ENCODE measurements around the gene TAC1.
"Not testable (repeated sequence)": the region's sequence is repeated elsewhere in the genome, so short reads cannot be mapped to it uniquely, and the experiment has no call there.

The TAC1 gene

GRCh38 chr7:97731736-97732564 is at the start of gene TAC1:
Gene TAC1 (plus strand): TSS chr7:97732086. CDS start chr7:97732613, 527 bp downstream.
- DNase-seq: peak; percentile 45

DNA sequence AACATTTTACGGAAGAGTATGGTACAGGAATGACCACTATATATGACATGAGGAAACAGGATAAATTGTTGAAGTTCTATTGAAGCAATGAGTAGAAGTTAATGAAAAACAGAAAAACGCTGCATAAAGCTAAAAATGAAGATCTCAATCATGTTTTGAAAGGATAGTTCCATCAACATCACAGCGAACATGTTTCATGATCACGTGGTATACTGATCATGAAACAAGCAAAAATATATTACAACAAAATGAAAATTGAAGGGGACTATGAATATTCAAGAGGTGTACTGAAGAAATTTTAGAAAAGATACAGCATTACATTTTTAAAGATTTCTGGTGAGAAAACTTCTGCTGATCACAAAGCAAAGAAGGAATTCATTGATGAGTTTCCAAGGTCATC is 45.9 kb upstream of the TAC1 start:
- DNase-seq: no peak

DNA sequence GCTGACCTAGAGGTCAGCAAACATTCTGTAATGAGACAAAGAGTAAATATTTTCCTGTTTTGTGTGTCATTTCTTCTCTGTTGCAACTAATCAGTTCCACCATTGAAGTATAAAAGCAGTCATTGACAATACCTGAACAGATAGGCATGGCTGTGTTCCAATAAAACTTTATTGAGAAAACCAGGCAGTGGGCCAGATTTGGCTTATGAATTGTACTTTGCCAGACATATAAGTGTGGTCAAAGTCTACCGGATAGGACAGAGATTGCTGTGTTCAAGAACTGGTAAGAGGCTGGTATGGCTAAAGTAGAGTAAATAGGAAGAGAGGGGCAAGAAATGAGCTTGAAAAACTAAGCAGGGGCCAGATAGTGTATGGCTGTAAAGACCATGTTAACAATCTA is 38.3 kb upstream of the TAC1 start:
- no peak for DNase-seq

GRCh38 chr7:97694355-97694754 is 37.5 kb upstream of the TAC1 start:
- DNase-seq: no peak

GRCh38 chr7:97697396-97697795 is 34.5 kb upstream of the TAC1 start:
- no peak for DNase-seq

- DNase-seq: no peak
Measured at GRCh38 chr7:97722386-97722785, 9.5 kb upstream of the TAC1 start.

DNA sequence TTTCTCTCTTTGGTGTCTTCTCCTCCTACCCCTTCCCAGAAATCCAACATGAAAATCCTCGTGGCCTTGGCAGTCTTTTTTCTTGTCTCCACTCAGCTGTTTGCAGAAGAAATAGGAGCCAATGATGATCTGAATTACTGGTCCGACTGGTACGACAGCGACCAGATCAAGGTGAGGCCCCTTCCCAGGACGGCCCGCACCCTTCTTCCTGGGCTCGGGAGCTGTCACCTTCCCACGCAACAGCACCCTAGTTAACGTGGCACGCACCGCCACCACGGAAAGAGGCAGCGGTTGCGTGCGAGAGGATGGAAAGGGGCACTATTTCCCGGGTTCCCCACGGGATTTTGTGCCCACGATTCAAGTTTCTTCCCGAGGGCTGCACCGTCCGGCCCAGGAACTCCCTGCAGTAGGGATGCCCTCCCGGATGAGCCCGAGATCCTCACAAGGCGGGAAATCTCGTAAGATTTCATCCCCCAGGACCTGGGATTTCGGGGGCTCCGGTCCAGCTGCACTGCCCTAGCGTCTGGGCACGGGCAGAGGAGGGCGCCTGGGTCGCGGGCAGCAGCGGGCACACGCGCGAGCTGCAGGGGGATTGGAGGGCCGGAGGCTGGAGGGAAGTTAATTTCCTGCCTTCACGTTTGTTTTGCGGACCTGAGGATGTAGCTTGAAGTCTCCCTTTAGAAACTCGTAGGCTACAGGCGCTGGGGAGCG is 834 bp downstream of the TAC1 start:
- no peak for DNase-seq

GRCh38 chr7:97733276-97734161 is 1.6 kb downstream of the TAC1 start:
- DNase-seq: peak; percentile 47

GRCh38 chr7:97734255-97734654 is 2.4 kb downstream of the TAC1 start:
- DNase-seq: no peak

DNA sequence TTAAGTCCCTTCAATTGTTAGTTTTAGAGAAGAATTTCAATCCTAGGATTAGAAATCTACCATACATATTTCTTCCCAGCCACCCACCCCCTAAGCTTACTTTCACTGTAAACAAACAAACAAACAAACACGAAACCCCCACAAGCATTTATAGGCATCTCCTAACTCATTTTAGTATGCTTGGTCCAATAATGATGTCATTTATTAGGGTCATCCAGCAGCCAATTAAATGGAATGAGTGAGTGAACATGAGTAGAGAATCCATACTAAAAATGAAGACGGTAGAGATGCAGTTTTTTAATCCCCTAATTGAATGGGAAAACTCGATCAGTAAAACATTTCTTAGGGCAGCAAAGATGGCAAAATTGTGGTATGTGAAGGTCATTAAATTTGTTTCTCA is 3.2 kb downstream of the TAC1 start:
- DNase-seq: no peak

DNA sequence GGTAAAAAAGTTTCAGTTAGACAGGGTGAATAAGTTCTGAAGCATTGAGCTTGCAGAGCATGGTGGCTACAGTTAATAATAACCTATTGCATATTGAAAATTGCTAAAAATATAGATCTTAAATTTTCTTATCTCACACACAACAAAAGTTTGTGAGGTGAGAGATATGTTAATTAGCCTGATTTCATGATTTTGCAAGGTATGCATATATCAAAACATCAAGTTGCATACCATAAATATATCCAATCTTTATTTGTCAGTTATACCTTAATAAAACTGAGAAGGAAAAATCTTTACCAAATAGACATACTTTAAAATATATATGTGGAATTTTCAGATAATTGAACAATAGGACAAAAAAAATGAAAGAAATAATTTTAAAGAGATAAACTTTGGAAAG is 16.6 kb downstream of the TAC1 start:
- DNase-seq: no peak

- DNase-seq: no peak
Measured at GRCh38 chr7:97751566-97751965, 19.7 kb downstream of the TAC1 start.

DNA sequence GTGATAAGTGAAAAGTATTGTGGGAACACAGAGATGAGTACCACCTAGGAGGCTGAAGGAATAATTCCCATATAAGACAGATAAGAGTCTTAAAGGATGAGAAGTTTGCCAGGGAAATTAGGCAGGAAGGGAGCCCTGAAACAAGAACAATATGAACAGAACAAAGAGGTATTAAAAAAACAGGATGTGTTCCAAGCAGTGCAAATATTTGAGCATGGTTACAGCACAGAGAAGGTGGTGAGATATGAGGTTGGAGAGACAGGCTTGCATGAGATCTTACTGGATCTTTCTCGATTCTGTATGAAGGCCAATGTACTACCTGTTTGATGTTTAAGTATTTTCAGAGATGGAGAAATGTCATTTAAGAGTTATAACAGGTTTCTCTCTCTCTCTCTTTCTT is 20.3 kb downstream of the TAC1 start:
- DNase-seq: no peak

GRCh38 chr7:97757824-97758223 is 25.9 kb downstream of the TAC1 start:
- no peak for DNase-seq

DNA sequence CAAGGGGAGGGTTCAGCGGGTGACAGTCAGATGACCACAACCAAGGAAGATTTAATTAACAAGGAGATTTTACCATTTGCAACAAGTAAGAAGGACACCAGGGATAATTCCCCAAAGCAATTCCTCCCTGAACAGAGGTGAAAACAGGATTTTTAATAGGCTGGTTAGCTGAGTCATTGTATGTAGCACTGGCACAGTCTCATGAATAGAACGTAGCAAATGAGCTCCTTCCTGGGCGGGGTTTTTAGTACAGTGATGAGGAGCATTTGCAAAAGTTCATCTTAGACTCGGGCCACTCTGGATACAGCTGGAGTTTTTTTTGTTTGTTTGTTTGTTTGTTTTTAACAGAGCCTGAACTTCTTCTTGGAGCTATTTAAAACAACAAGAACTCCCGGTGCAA is 39.0 kb downstream of the TAC1 start:
- no peak for DNase-seq

GRCh38 chr7:97771576-97771975 is 39.7 kb downstream of the TAC1 start:
- no peak for DNase-seq

GRCh38 chr7:97772045-97772901 is 40.4 kb downstream of the TAC1 start:
- no peak for DNase-seq

DNA sequence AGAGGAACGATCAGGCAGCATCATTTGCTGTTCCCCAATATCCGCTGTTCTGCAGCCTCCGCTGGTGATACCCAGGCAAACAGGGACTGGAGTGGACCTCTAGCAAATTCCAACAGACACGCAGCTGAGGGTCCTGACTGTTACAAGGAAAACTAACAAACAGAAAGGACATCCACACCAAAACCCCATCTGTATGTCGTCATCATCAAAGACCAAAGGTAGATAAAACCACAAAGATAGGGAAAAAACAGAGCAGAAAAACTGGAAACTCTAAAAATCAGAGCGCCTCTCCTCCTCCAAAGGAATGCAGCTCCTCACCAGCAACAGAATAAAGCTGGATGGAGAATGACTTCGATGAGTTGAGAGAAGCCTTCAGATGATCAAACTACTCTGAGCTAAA is 54.5 kb downstream of the TAC1 start:
- not testable (repeated sequence) for DNase-seq

Data from femur (tissue), 1 donor.